Panc1 (cell line): Measurements from ENCODE around the gene FRMPD3. TPM values are rescaled to one million over a fixed set of nuclear protein-coding genes. Genes with fewer than 3 reads are reported as not detected.
A peak's percentile ranks its signal among the peaks of the same experiment; 100 is the strongest.

Experiments
- ATAC-seq: fragments of 200-7000 bp; cut with Tn5 transposase; 2 replicates; pipeline ENCODE4 v1.9.1; 2020; ENCODE audit warnings: mild to moderate bottlenecking, moderate library complexity
- BruUV-seq: library from RNA; stranded (reverse); fragments of 400-500 nt; replicated peaks from 2 replicates; lab custom pipeline; 2021; lab: Mats Ljungman, UMichigan
- CTCF ChIA-PET: fragments of 300-600 bp; sonication (Branson Sonifier 250); formaldehyde crosslinking; loops from one replicate; lab custom pipeline; 2022; ENCODE audit warnings: antibody characterized with exemption; lab: Charles Lee
- POLR2A ChIA-PET: fragments of 300-600 bp; sonication (Branson Sonifier 250); formaldehyde crosslinking; loops from one replicate; lab custom pipeline; 2022; ENCODE audit warnings: antibody characterized with exemption; lab: Charles Lee
- DNase-seq: peaks from one replicate; pipeline ENCODE4 v3.0.0-alpha.2; 2010; ENCODE audit warnings: low read depth, low spot score
- H3K27ac ChIP-seq: 2 replicates; pipeline ENCODE4 v1.5.1; 2011; ENCODE audit warnings: mild to moderate bottlenecking, low read length, inconsistent platforms
- H3K27me3 ChIP-seq: fragments of 200-500 bp; sonication (Bioruptor generic); 2 replicates; pipeline ENCODE4 v1.6.0; 2014; ENCODE audit warnings: low read length, inconsistent platforms; ENCODE audit not compliant: control insufficient read depth, insufficient read depth
- H3K36me3 ChIP-seq: fragments of 200-500 bp; sonication (Bioruptor generic); 2 replicates; pipeline ENCODE4 v1.5.1; 2014; ENCODE audit warnings: inconsistent platforms, mild to moderate bottlenecking, low read length, moderate library complexity; ENCODE audit not compliant: control insufficient read depth, insufficient read depth
- H3K4me1 ChIP-seq: 2 replicates; pipeline ENCODE4 v1.5.1; 2011; ENCODE audit warnings: inconsistent platforms, mild to moderate bottlenecking, low read length, moderate library complexity; ENCODE audit not compliant: control insufficient read depth, insufficient read depth
- H3K4me3 ChIP-seq, 2 experiments: 2 replicates each; pipeline ENCODE4 v1.5.1; 2011 to 2012; ENCODE audit warnings: low read depth in 2 of 2, low read length in 2 of 2, mild to moderate bottlenecking in 2 of 2, inconsistent platforms in 1 of 2, moderate library complexity in 1 of 2
- H3K9me3 ChIP-seq: fragments of 200-500 bp; sonication (Bioruptor generic); 2 replicates; pipeline ENCODE4 v1.5.1; 2014; ENCODE audit warnings: low read depth, mild to moderate bottlenecking, inconsistent platforms, low read length, moderate library complexity; ENCODE audit not compliant: control insufficient read depth, insufficient read depth
- CTCF ChIP-seq: fragments of 450-650 bp; IDR thresholded peaks from 2 replicates; pipeline ENCODE4 v1.5.1; 2017; ENCODE audit warnings: mild to moderate bottlenecking
- POLR2AphosphoS5 ChIP-seq: IDR thresholded peaks from 2 replicates; pipeline ENCODE4 v1.6.1; 2012; ENCODE audit warnings: mild to moderate bottlenecking, low read depth, low read length, moderate library complexity
- REST ChIP-seq, 2 experiments: IDR thresholded peaks; 2 replicates each; pipeline ENCODE4 v1.6.1; 2011 to 2012; ENCODE audit warnings: low read depth in 2 of 2, control low read depth in 1 of 2, low read length in 1 of 2, mild to moderate bottlenecking in 1 of 2, moderate library complexity in 1 of 2; ENCODE audit not compliant: insufficient read depth in 1 of 2
- SIN3A ChIP-seq: IDR thresholded peaks from 2 replicates; pipeline ENCODE4 v1.6.1; 2012; ENCODE audit warnings: low read depth, mild to moderate bottlenecking, low read length, moderate library complexity, borderline replicate concordance; ENCODE audit not compliant: insufficient read depth
- TCF7L2 ChIP-seq: IDR thresholded peaks from 2 replicates; pipeline ENCODE4 v1.6.1; 2011; ENCODE audit warnings: mild to moderate bottlenecking, low read depth, low read length, inconsistent platforms
- in situ Hi-C: cut with HindIII; loops from 2 replicates; pipeline ENCODE4 v1.10.0; 2016; ENCODE audit warnings: low sequenced_read_pairs, low pct_unique_long_range_greater_than_20kb
- intact Hi-C: fragments of 100-400 bp; cut with micrococcal nuclease; formaldehyde crosslinking; loops from one replicate; pipeline ENCODE4 v1.10.0; 2022; ENCODE audit not compliant: unreplicated experiment
- total RNA-seq: library from RNA; stranded (reverse); gene quantifications from one replicate; pipeline ENCODE4 v1.2.1, GENCODE V29; 2021; ENCODE audit not compliant: unreplicated experiment

The FRMPD3 gene
- total RNA-seq, 1 experiment from 2014 or later: 0.31 TPM

GRCh38 chrX:107448625-107448997, 841 bp upstream of the FRMPD3 start:
- CTCF ChIA-PET: no interaction called here
- no peak for ATAC-seq
- peaks cover 5% of the 10 kb centered on the region for H3K27me3 ChIP-seq

GRCh38 chrX:107450823-107451509, 1.5 kb downstream of the FRMPD3 start:
- ATAC-seq (no peak), DNase-seq (no peak)
- in situ Hi-C loops (no loop called here), intact Hi-C loops (no loop called here)
- TF ChIP-seq CTCF: peak; percentile 44
- TF ChIP-seq TCF7L2: no peak
- H3K4me3 ChIP-seq: no peak overlapping the region
- POLR2A ChIA-PET: no interaction called here
- H3K27me3 ChIP-seq: peaks cover 5% of the 10 kb centered on the region
- BruUV-seq: no TSS peak
- CTCF ChIA-PET: interaction anchor here (0.6 kb wide), 1 partner anchor 149 kb away, joined by 4 read pairs; no protein-coding TSS in a partner anchor
- H3K9me3 ChIP-seq: no peaks in the 10 kb centered on the region
- no peaks in the 10 kb centered on the region for H3K36me3 ChIP-seq
- 0 out of 2 replicates have a peak, but pooled peaks cover 3% of the 10 kb centered on the region for H3K4me1 ChIP-seq
- H3K27ac ChIP-seq: no peak overlapping the region

More at GRCh38 chrX:107448625-107448997, 841 bp upstream of the FRMPD3 start:
- POLR2A ChIA-PET: no interaction called here
- in situ Hi-C loops: no loop called here
- TF ChIP-seq POLR2AphosphoS5 (no peak), SIN3A (no peak), CTCF (no peak), REST (IDR thresholded peaks at IDR 0.05; ENCODE audit: insufficient read depth in 1 of 2, low read depth in 2 of 2, low read length in 1 of 2) (no peak)
- H3K27ac ChIP-seq: no peak overlapping the region
- H3K36me3 ChIP-seq: no peaks in the 10 kb centered on the region
- no peak for DNase-seq
- BruUV-seq: no TSS peak
- intact Hi-C loops: no loop called here
- H3K9me3 ChIP-seq: no peaks in the 10 kb centered on the region
- H3K4me3 ChIP-seq: peak overlapping the region; percentile 36 to 43
- 0 out of 2 replicates have a peak, but pooled peaks cover 3% of the 10 kb centered on the region for H3K4me1 ChIP-seq
